Small intestine (tissue), 7 donors: Measurements from ENCODE around the gene METTL13. TPM values are rescaled to one million over a fixed set of nuclear protein-coding genes. Genes with fewer than 3 reads are reported as not detected.
A peak's percentile ranks its signal among the peaks of the same experiment; 100 is the strongest.

Experiments
- DNase-seq, 2 donors: peaks; one replicate each; pipeline versions ENCODE4 v3.0.0 to v3.0.0-alpha.2; 2013
- FAIRE-seq: peaks from 2 replicates; lab custom pipeline; 2012; peaks lifted over from hg19 to GRCh38; lab: Jason Lieb, UNC
- H3K27ac ChIP-seq, 3 donors: one replicate each; pipeline ENCODE4 v1.5.1; 2013; ENCODE audit warnings: low read length in 2 of 3, mild to moderate bottlenecking in 2 of 3, control low read depth in 1 of 3, inconsistent platforms in 1 of 3, low read depth in 1 of 3, moderate library complexity in 1 of 3
- H3K27me3 ChIP-seq, 3 donors: one replicate each; pipeline ENCODE4 v1.6.1; 2013; ENCODE audit warnings: low read length in 3 of 3, inconsistent platforms in 1 of 3; ENCODE audit not compliant: control insufficient read depth in 3 of 3, insufficient read depth in 3 of 3
- H3K36me3 ChIP-seq, 3 donors: one replicate each; pipeline ENCODE4 v1.6.1; 2013; ENCODE audit warnings: low read length in 3 of 3, inconsistent platforms in 1 of 3, low read depth in 1 of 3, mild to moderate bottlenecking in 1 of 3, moderate library complexity in 1 of 3; ENCODE audit not compliant: control insufficient read depth in 3 of 3, insufficient read depth in 2 of 3
- H3K4me1 ChIP-seq, 3 donors: one replicate each; pipeline ENCODE4 v1.6.1; 2013; ENCODE audit warnings: low read length in 2 of 3, inconsistent platforms in 1 of 3, low read depth in 1 of 3, mild to moderate bottlenecking in 1 of 3, moderate library complexity in 1 of 3; ENCODE audit not compliant: control insufficient read depth in 3 of 3, insufficient read depth in 2 of 3
- H3K4me3 ChIP-seq, 3 donors: one replicate each; pipeline ENCODE4 v1.5.1; 2013; ENCODE audit warnings: low read length in 3 of 3, control low read depth in 1 of 3, inconsistent platforms in 1 of 3, low read depth in 1 of 3, mild to moderate bottlenecking in 1 of 3, moderate library complexity in 1 of 3
- H3K9me3 ChIP-seq, 2 donors: one replicate each; pipeline ENCODE4 v1.6.1; 2013; ENCODE audit warnings: low read depth in 1 of 2, low read length in 1 of 2; ENCODE audit not compliant: control insufficient read depth in 2 of 2, insufficient read depth in 1 of 2
- WGBS, 3 donors: extraction: QIAGEN DNeasy Blood & Tissue Kit; methylation state at CpG; one replicate each; pipeline ENCODE4 v1.1.7; 2013; 5-methylcytosine and 5-hydroxymethylcytosine counted together
- polyA plus RNA-seq, 4 donors: library from polyadenylated mRNA; stranded (reverse) in 3 of 4; unstranded in 1 of 4; fragments of 200-250 nt in 3 of 4; fragments of 120-200 nt in 1 of 4; gene quantifications; one replicate each; pipeline versions ENCODE4 v1.2.1 to v1.2.3, GENCODE V29; 2013
- donor health status: healthy with polysubstance abuse.
- donor health status: control.
- donor health status: control.
- donor health status: Bipolar disorder and iron deficiency.
- donor health status: healthy.

The METTL13 gene
- polyA plus RNA-seq, 4 donors: 15.7 to 31.2 (median 20.5) TPM

GRCh38 chr1:171780583-171781175 is 781 bp upstream of the METTL13 start:
- Histone ChIP-seq H3K4me3 (peak overlapping the region in 2 of 3 donors; percentile 40 to 45), H3K4me1 (peaks cover 0 to 6% (median 1%) of the 10 kb centered on the region in 3 donors), H3K36me3 (peaks cover 0 to 13% (median 6%) of the 10 kb centered on the region in 3 donors), H3K9me3 (no peaks in the 10 kb centered on the region), H3K27me3 (peaks cover 0 to 2% (median 0%) of the 10 kb centered on the region in 3 donors), H3K27ac (peak overlapping the region; percentile 77 to 92 (median 89))
- FAIRE-seq: no peak
- 42 to 46% (median 44%) methylated on average over 11 of the region's 11 CpGs for WGBS, 3 donors
- no peak for DNase-seq

GRCh38 chr1:171783816-171784530 is 2.5 kb downstream of the METTL13 start:
- no peak overlapping the region for H3K4me3 ChIP-seq
- H3K27me3 ChIP-seq: no peaks in the 10 kb centered on the region
- H3K27ac ChIP-seq: no peak overlapping the region
- H3K4me1 ChIP-seq: peaks cover 0 to 6% (median 1%) of the 10 kb centered on the region in 3 donors
- no peak for FAIRE-seq
- no peak for DNase-seq
- 95% methylated on average over 24 to 25 of the region's 25 CpGs for WGBS, 3 donors
- peaks cover 8 to 38% (median 21%) of the 10 kb centered on the region in 3 donors for H3K36me3 ChIP-seq
- no peaks in the 10 kb centered on the region for H3K9me3 ChIP-seq

- Histone ChIP-seq H3K4me1 (peaks cover 0 to 6% (median 1%) of the 10 kb centered on the region in 3 donors), H3K27me3 (no peaks in the 10 kb centered on the region), H3K27ac (no peak overlapping the region), H3K9me3 (no peaks in the 10 kb centered on the region), H3K4me3 (no peak overlapping the region), H3K36me3 (peaks cover 12 to 38% (median 29%) of the 10 kb centered on the region in 3 donors)
- DNase-seq (no peak), FAIRE-seq (no peak)
Measured at GRCh38 chr1:171784784-171785183, 3.3 kb downstream of the METTL13 start.

DNA sequence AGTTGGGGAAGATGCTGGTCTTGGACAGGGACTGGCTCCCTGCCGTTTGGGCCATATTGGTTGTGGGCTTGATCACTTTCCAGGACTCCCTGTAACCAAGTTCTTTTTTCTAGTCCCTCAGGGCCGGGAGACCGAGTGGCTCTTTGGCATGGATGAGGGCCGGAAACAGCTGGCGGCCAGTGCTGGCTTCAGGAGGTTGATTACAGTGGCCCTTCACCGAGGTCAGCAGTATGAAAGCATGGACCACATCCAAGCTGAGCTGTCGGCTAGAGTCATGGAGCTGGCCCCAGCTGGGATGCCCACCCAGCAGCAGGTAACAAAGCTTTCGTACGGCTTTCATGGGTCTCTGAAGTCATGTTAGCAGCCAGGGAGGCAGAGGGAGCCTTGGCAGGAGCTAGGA is 4.3 kb downstream of the METTL13 start:
- no peak for FAIRE-seq
- Histone ChIP-seq H3K4me3 (no peak overlapping the region), H3K9me3 (no peaks in the 10 kb centered on the region), H3K4me1 (peaks cover 0 to 6% (median 1%) of the 10 kb centered on the region in 3 donors), H3K27ac (no peak overlapping the region), H3K27me3 (no peaks in the 10 kb centered on the region), H3K36me3 (peaks cover 19 to 45% (median 36%) of the 10 kb centered on the region in 3 donors)
- WGBS, 3 donors: 86 to 93% (median 90%) methylated on average over 9 of the region's 9 CpGs
- no peak for DNase-seq

GRCh38 chr1:171786534-171786933 is 5.1 kb downstream of the METTL13 start:
- peaks cover 19 to 50% (median 40%) of the 10 kb centered on the region in 3 donors for H3K36me3 ChIP-seq

GRCh38 chr1:171787686-171788480 is 6.4 kb downstream of the METTL13 start:
- Histone ChIP-seq H3K4me3 (no peak overlapping the region), H3K27ac (no peak overlapping the region), H3K4me1 (peaks cover 0 to 2% (median 1%) of the 10 kb centered on the region in 3 donors), H3K9me3 (no peaks in the 10 kb centered on the region), H3K27me3 (no peaks in the 10 kb centered on the region), H3K36me3 (peaks cover 27 to 57% (median 48%) of the 10 kb centered on the region in 3 donors)
- 95 to 96% (median 96%) methylated on average over 15 of the region's 15 CpGs for WGBS, 3 donors
- FAIRE-seq (no peak), DNase-seq (no peak)

More at GRCh38 chr1:171786534-171786933, 5.1 kb downstream of the METTL13 start:
- no peak for DNase-seq
- Histone ChIP-seq H3K27me3 (no peaks in the 10 kb centered on the region), H3K4me3 (no peak overlapping the region), H3K4me1 (peaks cover 0 to 6% (median 1%) of the 10 kb centered on the region in 3 donors), H3K9me3 (no peaks in the 10 kb centered on the region), H3K27ac (no peak overlapping the region)
- WGBS, 3 donors: 94 to 98% (median 96%) methylated on average over 2 of the region's 2 CpGs
- no peak for FAIRE-seq

- H3K9me3 ChIP-seq: no peaks in the 10 kb centered on the region
- peaks cover 32 to 55% (median 53%) of the 10 kb centered on the region in 3 donors for H3K36me3 ChIP-seq
- no peak for DNase-seq
- no peak overlapping the region for H3K27ac ChIP-seq
- 89 to 91% (median 91%) methylated on average over 5 of the region's 5 CpGs for WGBS, 3 donors
- no peaks in the 10 kb centered on the region for H3K27me3 ChIP-seq
- H3K4me3 ChIP-seq: no peak overlapping the region
- FAIRE-seq: no peak
- H3K4me1 ChIP-seq: no peaks in the 10 kb centered on the region
Measured at GRCh38 chr1:171788696-171789095, 7.2 kb downstream of the METTL13 start.

DNA sequence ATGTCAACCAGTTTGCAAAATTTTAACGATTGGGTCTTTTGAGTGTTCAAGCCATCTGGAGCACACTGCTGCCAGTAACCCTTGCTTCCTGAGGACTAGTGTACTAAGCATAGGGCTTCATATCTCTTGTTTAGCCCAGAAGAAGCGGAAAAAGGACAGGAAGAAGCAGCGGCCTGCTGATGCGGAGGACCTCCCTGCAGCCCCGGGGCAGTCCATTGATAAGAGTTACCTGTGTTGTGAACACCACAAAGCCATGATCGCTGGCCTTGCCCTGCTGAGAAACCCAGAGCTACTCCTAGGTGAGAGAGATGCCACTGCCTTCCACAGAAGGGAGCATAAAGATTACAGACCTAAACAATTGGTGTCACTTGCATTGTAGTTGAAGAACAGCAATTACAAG is 8.9 kb downstream of the METTL13 start:
- no peaks in the 10 kb centered on the region for H3K4me1 ChIP-seq
- no peak overlapping the region for H3K27ac ChIP-seq
- no peaks in the 10 kb centered on the region for H3K9me3 ChIP-seq
- H3K27me3 ChIP-seq: no peaks in the 10 kb centered on the region
- H3K4me3 ChIP-seq: no peak overlapping the region
- WGBS, 3 donors: 92 to 98% (median 92%) methylated on average over 6 of the region's 6 CpGs
- peaks cover 40 to 54% (median 51%) of the 10 kb centered on the region in 3 donors for H3K36me3 ChIP-seq
- DNase-seq (no peak), FAIRE-seq (no peak)
